ENCODE data around the gene GLOD5.

Gene GLOD5

GRCh38 chrX:48752498-48752897, 9.0 kb upstream of the GLOD5 start:
- Histone ChIP-seq H3K27me3 (ENCODE audit: control insufficient read depth in 3 of 3, insufficient read depth in 3 of 3, low read depth in 1 of 3, low read length in 3 of 3) (peaks cover 0 to 14% (median 0%) of the 10 kb centered on the region in 3 experiments), H4K91ac (ENCODE audit: low read depth, low read length, poor library complexity) (no peak overlapping the region), H3K4me2 (ENCODE audit: insufficient read depth, low read length, poor library complexity, severe bottlenecking) (no peak overlapping the region), H2BK120ac (ENCODE audit: low read depth, low read length) (no peak overlapping the region), H2AK5ac (ENCODE audit: low read depth, low read length) (no peak overlapping the region), H3K4ac (ENCODE audit: low read length) (no peak overlapping the region), H3K27ac (replicated peaks; ENCODE audit: low read length) (no peak overlapping the region), H2BK12ac (ENCODE audit: low read length) (no peak overlapping the region), H2AFZ (ENCODE audit: low read length) (no peak overlapping the region), H3K79me1 (ENCODE audit: low read depth, low read length) (no peaks in the 10 kb centered on the region), H3K4me3 (ENCODE audit: low read length in 2 of 2) (no peak overlapping the region), H3K9ac (ENCODE audit: low read depth, low read length, poor library complexity) (no peak overlapping the region), H4K8ac (ENCODE audit: low read depth, low read length) (no peak overlapping the region), H3K23ac (ENCODE audit: low read depth, low read length, poor library complexity) (no peak overlapping the region), H2BK5ac (ENCODE audit: low read length) (no peak overlapping the region), H3K18ac (ENCODE audit: low read length) (no peak overlapping the region), H3K4me1 (ENCODE audit: control insufficient read depth in 2 of 2, insufficient read depth in 1 of 2, low read depth in 1 of 2, low read length in 2 of 2) (no peaks in the 10 kb centered on the region), H2BK15ac (ENCODE audit: low read length) (no peak overlapping the region), H3K9me3 (replicated peaks in 1 of 2; ENCODE audit: control insufficient read depth in 2 of 2, insufficient read depth in 1 of 2, low read depth in 1 of 2, low read length in 2 of 2) (no peaks in the 10 kb centered on the region), H3K36me3 (replicated peaks in 1 of 2; ENCODE audit: control insufficient read depth in 2 of 2, insufficient read depth in 2 of 2, low read length in 2 of 2) (no peaks in the 10 kb centered on the region), H3K14ac (ENCODE audit: low read length) (no peak overlapping the region)
- no peak for DNase-seq (ENCODE audit: low spot score)
- no CpG with 5 or more reads among the region's 7 CpGs for WGBS, 2 donors (ENCODE audit: extremely low coverage in 2 of 2, insufficient read length in 2 of 2, insufficient replicate concordance in 1 of 2)

- Histone ChIP-seq H3K79me1 (ENCODE audit: low read depth, low read length) (no peaks in the 10 kb centered on the region), H3K23ac (ENCODE audit: low read depth, low read length, poor library complexity) (no peak overlapping the region), H3K27me3 (ENCODE audit: control insufficient read depth in 3 of 3, insufficient read depth in 3 of 3, low read depth in 1 of 3, low read length in 3 of 3) (peaks cover 0 to 21% (median 0%) of the 10 kb centered on the region in 3 experiments), H2BK5ac (ENCODE audit: low read length) (no peak overlapping the region), H3K14ac (ENCODE audit: low read length) (no peak overlapping the region), H2AFZ (ENCODE audit: low read length) (no peak overlapping the region), H3K36me3 (replicated peaks in 1 of 2; ENCODE audit: control insufficient read depth in 2 of 2, insufficient read depth in 2 of 2, low read length in 2 of 2) (no peaks in the 10 kb centered on the region), H3K27ac (replicated peaks; ENCODE audit: low read length) (no peak overlapping the region), H3K4me3 (ENCODE audit: low read length in 2 of 2) (no peak overlapping the region), H3K4ac (ENCODE audit: low read length) (no peak overlapping the region), H2BK12ac (ENCODE audit: low read length) (no peak overlapping the region), H3K4me2 (ENCODE audit: insufficient read depth, low read length, poor library complexity, severe bottlenecking) (no peak overlapping the region), H2BK120ac (ENCODE audit: low read depth, low read length) (no peak overlapping the region), H2AK5ac (ENCODE audit: low read depth, low read length) (no peak overlapping the region), H4K8ac (ENCODE audit: low read depth, low read length) (no peak overlapping the region), H3K4me1 (ENCODE audit: control insufficient read depth in 2 of 2, insufficient read depth in 1 of 2, low read depth in 1 of 2, low read length in 2 of 2) (no peaks in the 10 kb centered on the region), H3K9ac (ENCODE audit: low read depth, low read length, poor library complexity) (no peak overlapping the region), H2BK15ac (ENCODE audit: low read length) (no peak overlapping the region), H3K9me3 (replicated peaks in 1 of 2; ENCODE audit: control insufficient read depth in 2 of 2, insufficient read depth in 1 of 2, low read depth in 1 of 2, low read length in 2 of 2) (no peaks in the 10 kb centered on the region), H4K91ac (ENCODE audit: low read depth, low read length, poor library complexity) (no peak overlapping the region), H3K18ac (ENCODE audit: low read length) (no peak overlapping the region)
- WGBS, 2 donors (ENCODE audit: extremely low coverage in 2 of 2, insufficient read length in 2 of 2, insufficient replicate concordance in 1 of 2) = no CpG with 5 or more reads among the region's 8 CpGs
- no peak for DNase-seq (ENCODE audit: low spot score)
Measured at GRCh38 chrX:48753708-48754228, 7.8 kb upstream of the GLOD5 start.

- Histone ChIP-seq H2BK5ac (ENCODE audit: low read length) (no peak overlapping the region), H3K18ac (ENCODE audit: low read length) (no peak overlapping the region), H3K4me3 (ENCODE audit: low read length in 2 of 2) (no peak overlapping the region), H3K27me3 (ENCODE audit: control insufficient read depth in 3 of 3, insufficient read depth in 3 of 3, low read depth in 1 of 3, low read length in 3 of 3) (peaks cover 0 to 21% (median 0%) of the 10 kb centered on the region in 3 experiments), H3K4ac (ENCODE audit: low read length) (no peak overlapping the region), H3K4me2 (ENCODE audit: insufficient read depth, low read length, poor library complexity, severe bottlenecking) (no peak overlapping the region), H3K27ac (replicated peaks; ENCODE audit: low read length) (no peak overlapping the region), H4K91ac (ENCODE audit: low read depth, low read length, poor library complexity) (no peak overlapping the region), H2AK5ac (ENCODE audit: low read depth, low read length) (no peak overlapping the region), H2BK12ac (ENCODE audit: low read length) (no peak overlapping the region), H2AFZ (ENCODE audit: low read length) (no peak overlapping the region), H3K14ac (ENCODE audit: low read length) (no peak overlapping the region), H2BK120ac (ENCODE audit: low read depth, low read length) (no peak overlapping the region), H3K9ac (ENCODE audit: low read depth, low read length, poor library complexity) (no peak overlapping the region), H2BK15ac (ENCODE audit: low read length) (no peak overlapping the region), H3K9me3 (replicated peaks in 1 of 2; ENCODE audit: control insufficient read depth in 2 of 2, insufficient read depth in 1 of 2, low read depth in 1 of 2, low read length in 2 of 2) (no peaks in the 10 kb centered on the region), H3K79me1 (ENCODE audit: low read depth, low read length) (no peaks in the 10 kb centered on the region), H3K36me3 (replicated peaks in 1 of 2; ENCODE audit: control insufficient read depth in 2 of 2, insufficient read depth in 2 of 2, low read length in 2 of 2) (no peaks in the 10 kb centered on the region), H3K23ac (ENCODE audit: low read depth, low read length, poor library complexity) (no peak overlapping the region), H3K4me1 (ENCODE audit: control insufficient read depth in 2 of 2, insufficient read depth in 1 of 2, low read depth in 1 of 2, low read length in 2 of 2) (no peaks in the 10 kb centered on the region), H4K8ac (ENCODE audit: low read depth, low read length) (no peak overlapping the region)
- DNase-seq (ENCODE audit: low spot score) = no peak
- no CpG with 5 or more reads among the region's 8 CpGs for WGBS, 2 donors (ENCODE audit: extremely low coverage in 2 of 2, insufficient read length in 2 of 2, insufficient replicate concordance in 1 of 2)
Measured at GRCh38 chrX:48754238-48754637, 7.3 kb upstream of the GLOD5 start.

- Histone ChIP-seq H3K27ac (replicated peaks; ENCODE audit: low read length) (no peak overlapping the region), H4K8ac (ENCODE audit: low read depth, low read length) (no peak overlapping the region), H3K4me3 (ENCODE audit: low read length in 2 of 2) (no peak overlapping the region), H2BK12ac (ENCODE audit: low read length) (no peak overlapping the region), H3K36me3 (replicated peaks in 1 of 2; ENCODE audit: control insufficient read depth in 2 of 2, insufficient read depth in 2 of 2, low read length in 2 of 2) (no peaks in the 10 kb centered on the region), H3K9me3 (replicated peaks in 1 of 2; ENCODE audit: control insufficient read depth in 2 of 2, insufficient read depth in 1 of 2, low read depth in 1 of 2, low read length in 2 of 2) (no peaks in the 10 kb centered on the region), H3K27me3 (ENCODE audit: control insufficient read depth in 3 of 3, insufficient read depth in 3 of 3, low read depth in 1 of 3, low read length in 3 of 3) (no peaks in the 10 kb centered on the region), H4K91ac (ENCODE audit: low read depth, low read length, poor library complexity) (no peak overlapping the region), H3K9ac (ENCODE audit: low read depth, low read length, poor library complexity) (no peak overlapping the region), H2BK120ac (ENCODE audit: low read depth, low read length) (no peak overlapping the region), H2BK15ac (ENCODE audit: low read length) (no peak overlapping the region), H2AFZ (ENCODE audit: low read length) (no peak overlapping the region), H3K18ac (ENCODE audit: low read length) (no peak overlapping the region), H3K14ac (ENCODE audit: low read length) (no peak overlapping the region), H3K23ac (ENCODE audit: low read depth, low read length, poor library complexity) (no peak overlapping the region), H3K4me1 (ENCODE audit: control insufficient read depth in 2 of 2, insufficient read depth in 1 of 2, low read depth in 1 of 2, low read length in 2 of 2) (no peaks in the 10 kb centered on the region), H3K4ac (ENCODE audit: low read length) (no peak overlapping the region), H2BK5ac (ENCODE audit: low read length) (no peak overlapping the region), H3K4me2 (ENCODE audit: insufficient read depth, low read length, poor library complexity, severe bottlenecking) (no peak overlapping the region), H2AK5ac (ENCODE audit: low read depth, low read length) (no peak overlapping the region), H3K79me1 (ENCODE audit: low read depth, low read length) (no peaks in the 10 kb centered on the region)
- DNase-seq (ENCODE audit: low spot score) = no peak
- WGBS, 2 donors (ENCODE audit: extremely low coverage in 2 of 2, insufficient read length in 2 of 2, insufficient replicate concordance in 1 of 2) = no CpG with 5 or more reads among the region's 6 CpGs
Measured at GRCh38 chrX:48769230-48769629, 7.7 kb downstream of the GLOD5 start.
